WTC11 (cell line): Measurements from ENCODE around the gene SRSF1. TPM values are rescaled to one million over a fixed set of nuclear protein-coding genes. Genes with fewer than 3 reads are reported as not detected.

Experiments used
- ATAC-seq: fragments of 200-7000 bp; cut with Tn5 transposase; 2 replicates; pipeline ENCODE4 v1.10.0; 2021; ENCODE audit warnings: mild to moderate bottlenecking, moderate library complexity
- Bru-seq: library from RNA; stranded (reverse); fragments of 400-500 nt; gene quantifications from one replicate; lab custom pipeline; 2021; lab: Mats Ljungman, UMichigan
- CTCF ChIA-PET: fragments of 300-600 bp; sonication (Branson Sonifier 250); formaldehyde crosslinking; loops from one replicate; lab custom pipeline; 2021; ENCODE audit warnings: antibody characterized with exemption; lab: Charles Lee
- POLR2A ChIA-PET: fragments of 350-600 bp; sonication (Branson Sonifier 250); formaldehyde crosslinking; loops from one replicate; lab custom pipeline; 2021; ENCODE audit warnings: antibody characterized with exemption; lab: Charles Lee
- DNase-seq: peaks from one replicate; pipeline ENCODE4 v3.0.0; 2021; ENCODE audit warnings: low spot score
- H3K27ac Mint-ChIP-seq: 2 replicates; pipeline ENCODE4 v1.8.0; 2021; ENCODE audit warnings: mixed read lengths
- H3K27me3 Mint-ChIP-seq: 2 replicates; pipeline ENCODE4 v1.8.0; 2021; ENCODE audit warnings: low read depth, mild to moderate bottlenecking, moderate library complexity, mixed read lengths
- H3K36me3 Mint-ChIP-seq: 2 replicates; pipeline ENCODE4 v1.8.0; 2021; ENCODE audit warnings: mixed read lengths
- H3K4me1 Mint-ChIP-seq: 2 replicates; pipeline ENCODE4 v1.8.0; 2022; ENCODE audit warnings: mixed read lengths
- H3K4me3 Mint-ChIP-seq: 2 replicates; pipeline ENCODE4 v1.8.0; 2021; ENCODE audit warnings: mild to moderate bottlenecking, moderate library complexity, mixed read lengths
- H3K9me3 Mint-ChIP-seq: 2 replicates; pipeline ENCODE4 v1.8.0; 2021; ENCODE audit warnings: mixed read lengths
- CBFB ChIP-seq: sonication (generic); formaldehyde crosslinking; IDR thresholded peaks from 2 replicates; pipeline ENCODE4 v1.8.1; 2022; ENCODE audit warnings: mild to moderate bottlenecking, low read depth, missing genetic modification reagents
- ETV6 ChIP-seq: sonication (generic); formaldehyde crosslinking; IDR thresholded peaks from 2 replicates; pipeline ENCODE4 v1.8.1; 2022; ENCODE audit warnings: mild to moderate bottlenecking, missing genetic modification reagents
- FOXK1 ChIP-seq: sonication (generic); formaldehyde crosslinking; IDR thresholded peaks from 2 replicates; pipeline ENCODE4 v1.8.0; 2022; ENCODE audit warnings: mild to moderate bottlenecking, moderate library complexity, missing genetic modification reagents
- FOXP1 ChIP-seq: sonication (generic); formaldehyde crosslinking; IDR thresholded peaks from 2 replicates; pipeline ENCODE4 v1.8.0; 2022; ENCODE audit warnings: missing genetic modification reagents, mild to moderate bottlenecking, moderate library complexity, borderline replicate concordance
- FOXP4 ChIP-seq: sonication (generic); formaldehyde crosslinking; IDR thresholded peaks from 2 replicates; pipeline ENCODE4 v1.8.0; 2022; ENCODE audit warnings: mild to moderate bottlenecking, missing genetic modification reagents
- GABPB1 ChIP-seq: sonication (generic); formaldehyde crosslinking; IDR thresholded peaks from 2 replicates; pipeline ENCODE4 v1.8.1; 2023; ENCODE audit warnings: mild to moderate bottlenecking, missing genetic modification reagents
- IRF1 ChIP-seq: sonication (generic); formaldehyde crosslinking; IDR thresholded peaks from 2 replicates; pipeline ENCODE4 v1.8.0; 2023; ENCODE audit warnings: missing genetic modification reagents
- JAZF1 ChIP-seq: fragments of 250-450 bp; sonication (Bioruptor Pico); IDR thresholded peaks from 2 replicates; pipeline ENCODE4 v1.9.0; 2021; ENCODE audit warnings: moderate library complexity, mild to moderate bottlenecking, inconsistent platforms
- JUN ChIP-seq: sonication (generic); formaldehyde crosslinking; IDR thresholded peaks from 2 replicates; pipeline ENCODE4 v1.8.0; 2023; ENCODE audit warnings: mild to moderate bottlenecking, missing genetic modification reagents
- MXD4 ChIP-seq: fragments of 250-450 bp; sonication (Bioruptor Pico); IDR thresholded peaks from 2 replicates; pipeline ENCODE4 v1.8.0; 2021; ENCODE audit warnings: mild to moderate bottlenecking, moderate library complexity, borderline replicate concordance
- NFATC4 ChIP-seq: fragments of 250-450 bp; sonication (Bioruptor Pico); IDR thresholded peaks from 2 replicates; pipeline ENCODE4 v1.9.0; 2021; ENCODE audit warnings: mild to moderate bottlenecking
- NFE2L1 ChIP-seq: sonication (generic); formaldehyde crosslinking; IDR thresholded peaks from 2 replicates; pipeline ENCODE4 v1.8.1; 2023; ENCODE audit warnings: missing genetic modification reagents
- NFYB ChIP-seq: sonication (generic); formaldehyde crosslinking; conservative IDR thresholded peaks from 2 replicates; pipeline ENCODE4 v1.8.0; 2022; ENCODE audit warnings: low read depth, missing genetic modification reagents
- SP1 ChIP-seq: sonication (generic); formaldehyde crosslinking; conservative IDR thresholded peaks from 2 replicates; pipeline ENCODE4 v1.8.1; 2022; ENCODE audit warnings: missing genetic modification reagents
- TCF7 ChIP-seq: sonication (generic); formaldehyde crosslinking; IDR thresholded peaks from 2 replicates; pipeline ENCODE4 v1.8.0; 2022; ENCODE audit warnings: mild to moderate bottlenecking, low read depth, missing genetic modification reagents, moderate library complexity
- TEAD4 ChIP-seq: sonication (generic); formaldehyde crosslinking; IDR thresholded peaks from 2 replicates; pipeline ENCODE4 v1.8.0; 2022; ENCODE audit warnings: mild to moderate bottlenecking, missing genetic modification reagents
- ZNF281 ChIP-seq: sonication (generic); formaldehyde crosslinking; IDR thresholded peaks from 2 replicates; pipeline ENCODE4 v1.8.0; 2023; ENCODE audit warnings: mild to moderate bottlenecking, missing genetic modification reagents
- ZNF512 ChIP-seq: sonication (generic); formaldehyde crosslinking; IDR thresholded peaks from 2 replicates; pipeline ENCODE4 v1.8.1; 2022; ENCODE audit warnings: missing genetic modification reagents, borderline replicate concordance
- ZNF671 ChIP-seq: fragments of 250-450 bp; sonication (Bioruptor Pico); IDR thresholded peaks from 2 replicates; pipeline ENCODE4 v1.8.0; 2021; ENCODE audit warnings: mild to moderate bottlenecking
- long read RNA-seq, 3 experiments: library from RNA in 1 of 3; library from capped mRNA in 1 of 3; library from polyadenylated mRNA in 1 of 3; unstranded in 2 of 3; stranded (forward) in 1 of 3; transcript quantifications; one replicate each; pipeline ENCODE4 v2.0.0, GENCODE V29; 2021
- total RNA-seq: library from RNA; stranded (reverse); gene quantifications from 3 replicates; pipeline ENCODE4 v1.2.3, GENCODE V29; 2021
- TF ChIP-seq, protein P1 (sequence below): sonication (generic); formaldehyde crosslinking; IDR thresholded peaks from 2 replicates; pipeline ENCODE4 v1.8.1; 2022; ENCODE audit warnings: low read depth, mild to moderate bottlenecking, moderate library complexity, missing genetic modification reagents, borderline replicate concordance
- TF ChIP-seq, protein P2 (sequence below): sonication (generic); formaldehyde crosslinking; IDR thresholded peaks from 2 replicates; pipeline ENCODE4 v1.8.1; 2023; ENCODE audit warnings: mild to moderate bottlenecking, missing genetic modification reagents

Gene SRSF1, protein sequence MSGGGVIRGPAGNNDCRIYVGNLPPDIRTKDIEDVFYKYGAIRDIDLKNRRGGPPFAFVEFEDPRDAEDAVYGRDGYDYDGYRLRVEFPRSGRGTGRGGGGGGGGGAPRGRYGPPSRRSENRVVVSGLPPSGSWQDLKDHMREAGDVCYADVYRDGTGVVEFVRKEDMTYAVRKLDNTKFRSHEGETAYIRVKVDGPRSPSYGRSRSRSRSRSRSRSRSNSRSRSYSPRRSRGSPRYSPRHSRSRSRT
- total RNA-seq (349 to 387 TPM (median 366 TPM) in 3 replicates), Bru-seq, nascent RNA (percentile 99 among the genes with signal in this experiment)
- long read RNA-seq, experiment 1, transcript SRSF1-205 (3 exons, 3,117 nt): minor isoform, 24 of 1,216 reads
- long read RNA-seq, experiment 1, transcript SRSF1-204 (4 exons, 1,720 nt): minor isoform, 9 of 1,216 reads
- long read RNA-seq, experiment 1, transcript SRSF1-201 (4 exons, 1,513 nt): major isoform, 1,049 of 1,216 reads
- long read RNA-seq, experiment 1, partial matches to known transcripts: 31 of 1,216 reads
- long read RNA-seq, experiment 1, other reads (novel, unspliced or antisense): 99 of 1,216 reads
- long read RNA-seq, experiment 2, transcript SRSF1-201 (4 exons, 1,513 nt): major isoform, 123 of 148 reads
- long read RNA-seq, experiment 2, partial matches to known transcripts: 16 of 148 reads
- long read RNA-seq, experiment 2, other reads (novel, unspliced or antisense): 3 of 148 reads
- long read RNA-seq, experiment 3, transcript SRSF1-201 (4 exons, 1,513 nt): major isoform, 824 of 1,039 reads
- long read RNA-seq, experiment 3, transcript SRSF1-204 (4 exons, 1,720 nt): minor isoform, 16 of 1,039 reads
- long read RNA-seq, experiment 3, transcript SRSF1-205 (3 exons, 3,117 nt): minor isoform, 15 of 1,039 reads
- long read RNA-seq, experiment 3, partial matches to known transcripts: 90 of 1,039 reads
- long read RNA-seq, experiment 3, other reads (novel, unspliced or antisense): 92 of 1,039 reads

DNA sequence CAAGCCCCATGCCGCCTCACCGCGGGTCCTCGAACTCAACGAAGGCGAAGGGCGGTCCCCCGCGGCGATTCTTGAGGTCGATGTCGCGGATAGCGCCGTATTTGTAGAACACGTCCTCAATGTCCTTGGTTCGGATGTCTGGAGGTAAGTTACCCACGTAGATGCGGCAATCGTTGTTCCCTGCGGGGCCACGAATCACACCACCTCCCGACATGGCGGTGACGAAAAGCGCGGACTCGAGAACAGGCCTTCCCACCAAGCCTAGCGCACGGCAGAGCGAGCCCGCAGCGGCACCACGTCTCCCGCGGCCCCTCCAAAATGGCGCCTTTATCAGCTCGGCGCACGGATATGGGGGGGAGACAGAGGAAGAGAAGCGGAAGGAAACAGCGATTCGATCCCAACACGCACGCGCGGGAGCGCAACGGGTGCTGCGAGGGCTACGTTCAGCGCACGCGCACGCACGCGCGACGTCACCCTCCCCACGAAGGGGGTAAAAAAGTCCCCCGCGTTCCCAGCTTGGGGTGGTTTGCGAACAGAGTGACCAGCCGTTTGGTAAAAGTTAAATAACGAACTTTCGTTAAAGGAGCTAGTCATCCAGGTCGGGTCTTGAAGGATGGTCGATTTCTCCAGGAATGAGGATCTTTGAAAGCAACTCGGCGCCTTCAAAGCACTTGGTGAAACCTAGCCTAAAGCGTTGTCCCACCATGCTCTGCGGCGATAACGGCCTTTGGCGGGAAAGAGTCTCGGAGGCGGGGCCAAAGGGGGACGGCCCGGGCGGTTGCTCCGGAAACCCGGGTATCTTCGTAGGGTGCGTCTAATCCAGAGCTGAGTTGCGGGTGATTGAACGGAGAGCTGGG is at the start of gene SRSF1:
SRSF1 (minus strand) TSS at position 323 of the 857 bp plus-strand sequence; CDS start at position 214, 109 bp downstream.
- Mint-ChIP-seq H3K4me3 (peak within 1 kb of the TSS; percentile 100), H3K27ac (peak within 1 kb of the TSS; percentile 100), H3K9me3 (no peaks in the 10 kb centered on the region), H3K27me3 (no peaks in the 10 kb centered on the region), H3K36me3 (peaks cover 49% of the 10 kb centered on the region), H3K4me1 (peaks cover 47% of the 10 kb centered on the region)
- POLR2A ChIA-PET: interaction anchor here (0.6 to 2.5 kb wide), 30 partner anchors 8 to 750 kb away, joined by 3 to 41 read pairs (median 5); partner anchors contain the start of genes CUEDC1, DYNLL2, MRPS23 and VEZF1
- CTCF ChIA-PET: interaction anchor here (0.6 to 2.4 kb wide), 10 partner anchors 8 to 193 kb away, joined by 3 to 15 read pairs (median 6); partner anchors contain the start of gene DYNLL2
- peak; percentile 91 for ATAC-seq
- peak; percentile 96 for DNase-seq
- TF ChIP-seq NFATC4 (CRISPR knock-in tag) (0 out of 2 replicates have a peak, but pooled peaks have one; percentile 50), FOXP1 (CRISPR knock-in tag) (peak; percentile 72), ZNF281 (CRISPR knock-in tag) (peak; percentile 59; the same call in 1 of the 2 replicates), JAZF1 (CRISPR knock-in tag) (no peak), NFYB (no peak), MXD4 (CRISPR knock-in tag) (no peak), ETV6 (peak; percentile 68; the same call in 1 of the 2 replicates), GABPB1 (CRISPR knock-in tag) (peak; percentile 51; the same call in 1 of the 2 replicates), FOXK1 (CRISPR knock-in tag) (peak; percentile 89), FOXP4 (peak; percentile 67), TCF7 (CRISPR knock-in tag) (0 out of 2 replicates have a peak, but pooled peaks have one; percentile 57), JUN (CRISPR knock-in tag) (0 out of 2 replicates have a peak, but pooled peaks have one; percentile 68), ZNF671 (peak; percentile 63; the same call in 1 of the 2 replicates), TEAD4 (CRISPR knock-in tag) (no peak; the same call in 1 of the 2 replicates), SP1 (CRISPR knock-in tag) (peak; percentile 56; the same call in 1 of the 2 replicates), ZNF512 (0 out of 2 replicates have a peak, but pooled peaks have one; percentile 27), CBFB (CRISPR knock-in tag) (peak; percentile 7; the same call in 1 of the 2 replicates), NFE2L1 (peak; percentile 70), IRF1 (CRISPR knock-in tag) (peak; percentile 80)
- TF ChIP-seq, protein P1, sequence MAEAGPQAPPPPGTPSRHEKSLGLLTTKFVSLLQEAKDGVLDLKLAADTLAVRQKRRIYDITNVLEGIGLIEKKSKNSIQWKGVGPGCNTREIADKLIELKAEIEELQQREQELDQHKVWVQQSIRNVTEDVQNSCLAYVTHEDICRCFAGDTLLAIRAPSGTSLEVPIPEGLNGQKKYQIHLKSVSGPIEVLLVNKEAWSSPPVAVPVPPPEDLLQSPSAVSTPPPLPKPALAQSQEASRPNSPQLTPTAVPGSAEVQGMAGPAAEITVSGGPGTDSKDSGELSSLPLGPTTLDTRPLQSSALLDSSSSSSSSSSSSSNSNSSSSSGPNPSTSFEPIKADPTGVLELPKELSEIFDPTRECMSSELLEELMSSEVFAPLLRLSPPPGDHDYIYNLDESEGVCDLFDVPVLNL (CRISPR knock-in tag): peak; percentile 94
- TF ChIP-seq, protein P2, sequence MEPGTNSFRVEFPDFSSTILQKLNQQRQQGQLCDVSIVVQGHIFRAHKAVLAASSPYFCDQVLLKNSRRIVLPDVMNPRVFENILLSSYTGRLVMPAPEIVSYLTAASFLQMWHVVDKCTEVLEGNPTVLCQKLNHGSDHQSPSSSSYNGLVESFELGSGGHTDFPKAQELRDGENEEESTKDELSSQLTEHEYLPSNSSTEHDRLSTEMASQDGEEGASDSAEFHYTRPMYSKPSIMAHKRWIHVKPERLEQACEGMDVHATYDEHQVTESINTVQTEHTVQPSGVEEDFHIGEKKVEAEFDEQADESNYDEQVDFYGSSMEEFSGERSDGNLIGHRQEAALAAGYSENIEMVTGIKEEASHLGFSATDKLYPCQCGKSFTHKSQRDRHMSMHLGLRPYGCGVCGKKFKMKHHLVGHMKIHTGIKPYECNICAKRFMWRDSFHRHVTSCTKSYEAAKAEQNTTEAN (CRISPR knock-in tag): no peak
